ENCODE data around the gene COMT. TPM values are rescaled to one million over a fixed set of nuclear protein-coding genes. Genes with fewer than 3 reads are reported as not detected.
A peak's percentile ranks its signal among the peaks of the same experiment; 100 is the strongest.

The COMT gene
- total RNA-seq, 2 experiments from 2014 or later = 71.8 to 74.8 TPM

DNA sequence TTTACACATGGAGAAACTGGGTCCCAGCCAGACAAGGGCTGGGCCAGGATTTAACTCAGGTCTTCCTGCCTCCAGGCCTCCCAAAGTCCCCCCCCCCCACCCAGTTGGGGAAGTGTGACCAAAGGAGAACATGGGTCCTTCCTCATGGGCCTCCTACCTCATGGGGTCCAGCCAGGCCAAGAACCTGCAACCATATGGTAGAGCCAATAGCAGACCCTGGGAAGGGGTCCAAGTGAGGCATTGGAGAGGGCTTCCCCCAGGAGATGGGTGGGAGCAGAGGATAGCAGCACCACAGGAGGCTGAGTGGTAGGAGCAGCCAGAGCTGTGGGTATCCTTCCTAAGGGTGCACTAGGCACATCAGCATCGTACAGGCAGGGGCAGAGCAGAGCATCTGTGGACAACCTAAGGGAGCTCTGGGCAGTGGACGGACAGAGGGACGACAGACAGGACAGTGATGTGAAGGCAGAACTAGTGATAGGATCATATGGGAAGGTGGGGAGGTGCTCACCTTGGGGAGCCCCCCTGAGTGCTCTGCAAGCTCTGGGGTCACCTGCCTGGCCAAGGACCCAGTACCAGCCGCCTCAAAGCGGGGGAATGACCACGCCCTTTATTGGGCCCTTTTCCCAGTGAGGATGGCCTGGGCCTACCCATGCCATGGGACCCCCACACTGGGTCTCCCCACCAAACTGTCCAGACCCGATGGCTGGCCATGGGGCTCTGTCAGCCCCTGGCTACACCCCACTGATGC lies 70.6 kb downstream of the COMT start:
- no peak overlapping the region for H3K4me3 Mint-ChIP-seq
- no peaks in the 10 kb centered on the region for H3K9me3 Mint-ChIP-seq
- H3K4me1 Mint-ChIP-seq = peaks cover 4% of the 10 kb centered on the region
- CTCF ChIA-PET = interaction anchor here (0.6 to 1.4 kb wide), 2 partner anchors 9 to 99 kb away, joined by 3 read pairs; partner anchors contain the start of gene TANGO2
- no peak for DNase-seq
- POLR2A ChIA-PET = no interaction called here
- H3K27me3 Mint-ChIP-seq = peaks cover 13% of the 10 kb centered on the region
- no peaks in the 10 kb centered on the region for H3K36me3 Mint-ChIP-seq (ENCODE audit: low read depth)
- H3K27ac Mint-ChIP-seq = no peak overlapping the region

DNA sequence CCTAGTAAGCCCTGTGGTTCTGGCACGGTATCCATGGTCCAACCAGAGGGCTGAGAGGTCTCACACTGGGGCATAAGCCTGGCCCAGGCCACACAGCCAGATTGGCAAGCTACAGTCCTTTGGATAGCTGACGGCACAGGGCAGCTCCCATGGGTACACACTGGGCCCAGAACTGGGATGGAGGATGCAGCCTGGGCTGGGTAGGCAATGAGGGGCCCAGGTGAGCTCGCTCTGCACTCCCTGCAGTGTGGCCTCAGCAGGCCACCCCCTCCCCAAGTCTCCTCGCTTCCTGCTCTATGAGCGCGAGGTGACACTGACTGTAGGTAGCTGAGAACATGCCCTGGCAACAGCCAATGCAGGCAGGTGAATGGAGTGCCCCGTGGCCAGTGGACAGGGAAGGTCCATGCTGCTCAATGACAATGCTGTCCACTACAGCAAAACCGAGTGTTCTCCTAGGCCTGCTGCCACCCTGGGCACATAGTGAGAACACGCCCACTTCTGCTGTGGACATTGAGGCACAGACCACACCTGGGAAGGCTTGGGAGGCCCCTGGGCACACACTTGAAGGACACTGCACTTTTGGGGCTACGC lies 71.3 kb downstream of the COMT start:
- Mint-ChIP-seq H3K27ac (no peak overlapping the region), H3K4me3 (no peak overlapping the region), H3K36me3 (ENCODE audit: low read depth) (no peaks in the 10 kb centered on the region), H3K4me1 (peaks cover 7% of the 10 kb centered on the region), H3K27me3 (peaks cover 18% of the 10 kb centered on the region), H3K9me3 (no peaks in the 10 kb centered on the region)
- ChIA-PET CTCF (interaction anchor here (0.6 to 1.4 kb wide), 4 partner anchors 8 to 99 kb away, joined by 3 to 5 read pairs (median 3); partner anchors contain the start of gene TANGO2), POLR2A (no interaction called here)
- no peak for DNase-seq

DNA sequence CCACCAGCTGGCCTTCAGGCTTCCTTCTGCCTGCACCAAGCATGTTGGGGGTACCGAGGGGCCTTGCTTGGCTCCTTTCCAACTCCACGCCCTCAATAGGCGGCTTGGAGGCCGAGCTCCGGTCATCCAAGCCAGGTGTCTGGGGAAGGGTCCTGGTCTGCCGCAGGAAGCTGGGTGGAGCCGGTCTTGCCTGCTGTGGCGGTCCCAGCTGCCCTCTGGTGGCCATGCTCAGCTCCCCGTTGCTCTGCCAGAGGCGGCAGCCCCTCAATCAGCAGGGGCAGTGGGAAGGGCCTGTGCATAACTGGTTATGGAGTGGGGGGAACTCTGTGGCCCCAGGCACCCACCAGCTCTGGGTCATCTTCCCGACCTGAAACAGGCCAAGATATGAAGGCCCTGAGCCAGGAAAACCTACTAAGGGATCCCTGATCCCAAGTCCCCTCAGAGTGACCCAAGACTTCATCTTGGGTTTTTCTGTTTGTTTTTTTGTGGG lies 71.9 kb downstream of the COMT start:
- Mint-ChIP-seq H3K27ac (no peak overlapping the region), H3K27me3 (peaks cover 24% of the 10 kb centered on the region), H3K4me1 (peaks cover 7% of the 10 kb centered on the region), H3K4me3 (no peak overlapping the region), H3K36me3 (ENCODE audit: low read depth) (no peaks in the 10 kb centered on the region), H3K9me3 (no peaks in the 10 kb centered on the region)
- CTCF ChIA-PET = interaction anchor here (0.6 to 1.4 kb wide), 4 partner anchors 8 to 50 kb away, joined by 3 to 5 read pairs (median 3); partner anchors contain the start of gene TANGO2
- POLR2A ChIA-PET = no interaction called here
- DNase-seq = no peak

DNA sequence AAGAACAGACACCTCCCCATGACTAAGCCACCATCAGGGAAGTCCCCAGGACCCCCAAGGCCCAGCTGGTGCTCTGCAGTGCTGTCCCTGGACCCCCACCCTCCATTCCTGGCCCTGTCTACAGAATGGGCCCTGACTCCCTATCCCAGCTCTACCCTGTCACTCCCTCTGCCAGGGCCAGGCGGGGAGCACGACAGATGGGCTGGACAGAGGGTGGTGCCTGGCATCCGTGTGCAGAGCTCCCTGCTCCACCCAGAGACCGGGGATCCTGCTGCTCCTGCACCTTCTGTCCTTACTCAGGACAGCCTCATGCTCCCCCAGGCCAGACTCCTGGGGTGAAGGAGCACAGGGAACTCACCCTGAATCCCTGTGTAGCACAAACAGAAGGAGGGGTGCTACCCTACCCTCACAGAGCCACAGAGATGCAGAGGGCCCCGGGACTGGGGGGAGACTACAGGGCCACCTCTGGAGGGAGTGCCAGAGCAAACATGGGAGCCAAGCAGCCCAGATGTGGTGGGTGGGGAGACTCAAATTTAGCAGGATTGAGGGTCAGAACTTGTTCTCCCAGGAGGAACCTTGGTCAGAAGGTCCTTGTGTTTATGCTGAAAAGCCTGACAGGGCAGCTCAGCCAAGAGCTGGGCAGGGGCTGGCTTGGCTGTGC lies 73.1 kb downstream of the COMT start:
- Mint-ChIP-seq H3K27ac (no peak overlapping the region), H3K27me3 (peaks cover 28% of the 10 kb centered on the region), H3K36me3 (ENCODE audit: low read depth) (no peaks in the 10 kb centered on the region), H3K4me3 (peak overlapping the region; percentile 30), H3K4me1 (peaks cover 7% of the 10 kb centered on the region), H3K9me3 (no peaks in the 10 kb centered on the region)
- ChIA-PET POLR2A (no interaction called here), CTCF (interaction anchor here (0.6 to 1.7 kb wide), 2 partner anchors 11 to 66 kb away, joined by 3 to 4 read pairs; no protein-coding TSS in a partner anchor)
- DNase-seq = no peak

DNA sequence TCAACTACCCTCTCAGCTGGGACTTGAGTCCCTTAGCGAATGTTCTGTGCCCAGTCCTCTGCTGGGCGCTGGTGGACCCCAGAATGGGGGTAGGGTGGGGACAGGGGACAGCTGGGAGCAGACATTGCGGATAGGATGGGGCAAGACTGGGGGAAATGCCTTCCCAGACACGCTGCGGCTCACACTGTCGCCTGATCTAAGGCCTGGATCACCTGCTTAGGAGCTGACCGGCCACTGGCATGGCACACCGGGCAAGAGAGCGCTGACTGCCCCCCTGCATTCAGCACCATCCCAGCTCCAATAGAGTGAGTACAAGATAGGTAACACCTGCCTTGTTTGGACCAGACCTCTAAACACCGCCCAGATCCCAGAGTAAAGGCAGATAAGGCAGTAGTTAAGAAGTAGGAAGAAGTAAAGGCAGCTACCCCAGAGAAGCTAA lies 73.6 kb downstream of the COMT start:
- CTCF ChIA-PET = interaction anchor here (0.6 to 1.7 kb wide), 4 partner anchors 12 to 95 kb away, joined by 3 to 4 read pairs (median 3); no protein-coding TSS in a partner anchor
- peaks cover 12% of the 10 kb centered on the region for H3K4me1 Mint-ChIP-seq

DNA sequence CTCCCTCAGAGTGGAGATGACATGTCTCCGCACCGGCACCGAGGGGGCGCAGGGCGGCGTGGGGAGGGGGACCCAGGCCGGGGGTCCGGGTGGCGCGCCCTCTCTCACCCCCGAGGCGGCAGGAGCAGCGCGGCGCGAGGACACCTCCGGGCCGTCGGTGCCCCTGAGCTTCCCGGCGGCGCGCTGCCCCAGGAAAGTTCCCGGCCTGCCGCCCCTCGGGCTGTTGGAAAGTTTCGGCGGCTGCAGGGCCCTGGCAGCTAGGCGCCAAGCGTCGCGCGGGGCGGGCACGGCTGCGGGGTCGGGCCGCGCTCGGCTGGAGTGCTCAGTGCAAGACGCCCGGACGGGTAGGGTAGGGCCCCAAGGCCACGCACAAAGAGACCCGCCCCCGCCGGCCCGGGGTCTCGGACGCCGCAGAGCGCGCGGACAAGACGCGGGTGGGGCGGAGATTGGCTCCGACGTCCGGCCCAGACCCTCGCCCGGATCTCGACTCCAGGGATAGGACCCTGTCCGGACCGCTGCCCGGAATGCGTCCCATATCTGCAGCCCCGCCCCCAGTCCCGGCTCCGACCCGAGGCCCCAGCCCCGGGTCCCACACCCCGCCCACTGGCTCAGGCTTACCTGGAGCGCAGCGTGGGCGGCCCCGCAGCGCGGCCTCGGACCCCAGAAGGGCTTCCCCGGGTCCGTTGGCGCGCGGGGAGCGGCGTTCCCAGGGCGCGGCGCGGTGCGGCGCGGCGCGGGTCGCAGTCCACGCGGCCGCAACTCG lies 74.6 kb downstream of the COMT start:
- ChIA-PET CTCF (interaction anchor here (0.7 to 1.7 kb wide), 3 partner anchors 13 to 95 kb away, joined by 3 read pairs; no protein-coding TSS in a partner anchor), POLR2A (no interaction called here)
- peaks cover 28% of the 10 kb centered on the region for H3K27me3 Mint-ChIP-seq
- H3K4me3 Mint-ChIP-seq = no peak overlapping the region
- H3K27ac Mint-ChIP-seq = no peak overlapping the region
- no peaks in the 10 kb centered on the region for H3K9me3 Mint-ChIP-seq
- peak; percentile 31 for DNase-seq
- H3K4me1 Mint-ChIP-seq = peaks cover 16% of the 10 kb centered on the region
- no peaks in the 10 kb centered on the region for H3K36me3 Mint-ChIP-seq (ENCODE audit: low read depth)

More for the DNA sequence above, 73.6 kb downstream of the COMT start:
- no peaks in the 10 kb centered on the region for H3K9me3 Mint-ChIP-seq
- no peaks in the 10 kb centered on the region for H3K36me3 Mint-ChIP-seq (ENCODE audit: low read depth)
- peak overlapping the region; percentile 54 for H3K4me3 Mint-ChIP-seq
- no peak overlapping the region for H3K27ac Mint-ChIP-seq
- no peak for DNase-seq
- POLR2A ChIA-PET = no interaction called here
- peaks cover 28% of the 10 kb centered on the region for H3K27me3 Mint-ChIP-seq

DNA sequence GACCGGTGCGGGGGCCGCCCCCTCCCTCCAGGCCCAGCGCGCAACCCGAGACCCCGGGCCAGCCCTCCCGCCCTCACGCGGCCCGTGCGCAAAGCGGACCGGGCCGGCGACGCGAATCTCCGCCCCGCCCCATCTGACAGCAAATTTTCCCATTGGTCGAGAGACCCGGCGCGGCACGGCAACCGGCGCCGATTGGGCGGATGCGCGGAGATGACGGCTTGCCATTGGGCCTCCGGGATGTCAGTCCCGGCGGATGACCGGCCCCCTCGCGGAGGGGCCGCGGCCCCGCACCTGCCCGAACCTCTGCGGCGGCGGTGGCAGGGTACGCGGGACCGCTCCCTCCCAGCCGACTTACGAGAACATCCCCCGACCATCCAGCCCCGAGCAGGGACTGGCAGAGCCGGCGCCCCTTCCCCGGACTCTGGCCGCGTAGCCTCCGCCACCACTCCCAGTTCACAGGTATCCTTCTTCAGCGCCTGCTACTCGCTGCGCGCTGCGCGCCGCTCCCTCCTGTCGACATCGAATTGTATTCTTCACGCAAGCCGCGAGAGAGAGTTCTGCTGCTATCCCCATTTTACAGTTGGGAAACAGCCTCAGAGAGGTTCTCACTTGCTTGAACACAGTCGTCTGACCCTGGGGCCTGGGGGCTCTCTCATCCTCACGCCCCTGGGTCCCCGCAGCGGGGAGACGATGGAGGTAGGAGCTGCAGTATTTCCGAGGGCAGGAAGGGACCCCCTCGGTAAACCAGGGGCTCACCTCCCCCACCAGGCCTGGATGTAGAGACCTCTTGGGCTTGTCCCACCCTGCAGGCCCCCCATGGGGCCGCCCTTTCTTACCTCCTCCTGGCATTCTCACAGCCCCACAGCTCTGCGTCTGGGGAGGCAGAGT lies 75.4 kb downstream of the COMT start, which contains the start of gene ARVCF:
TSS of gene ARVCF (minus strand) at position 90 of the 888 bp plus-strand sequence. CDS start 26,029 bp downstream, outside the sequence.
- POLR2A ChIA-PET = no interaction called here
- H3K4me3 Mint-ChIP-seq = peak within 1 kb of the TSS; percentile 83
- CTCF ChIA-PET = no interaction called here
- no peaks in the 10 kb centered on the region for H3K9me3 Mint-ChIP-seq
- peaks cover 18% of the 10 kb centered on the region for H3K4me1 Mint-ChIP-seq
- peaks cover 28% of the 10 kb centered on the region for H3K27me3 Mint-ChIP-seq
- peak within 1 kb of the TSS; percentile 50 for H3K27ac Mint-ChIP-seq
- peaks cover 3% of the 10 kb centered on the region for H3K36me3 Mint-ChIP-seq (ENCODE audit: low read depth)
- peak; percentile 92 for DNase-seq

DNA sequence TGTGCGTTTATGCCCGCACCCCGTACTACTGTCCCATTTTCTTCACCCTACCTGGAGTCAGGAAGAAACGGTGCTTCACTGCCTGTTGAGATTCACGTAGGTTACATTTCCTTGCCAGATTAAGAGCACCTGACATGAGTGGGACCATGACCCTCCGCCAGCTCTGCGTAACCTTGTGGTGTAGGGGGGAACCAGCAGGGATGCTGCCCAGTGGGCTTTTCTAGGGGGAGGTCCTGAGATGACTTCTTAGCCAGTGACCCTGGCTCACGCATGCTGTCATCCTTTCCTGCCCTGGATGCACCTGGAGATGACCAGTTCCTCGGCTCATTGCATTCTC lies 76.0 kb downstream of the COMT start:
- H3K36me3 Mint-ChIP-seq (ENCODE audit: low read depth) = peaks cover 3% of the 10 kb centered on the region
- ChIA-PET POLR2A (no interaction called here), CTCF (no interaction called here)
- peaks cover 28% of the 10 kb centered on the region for H3K27me3 Mint-ChIP-seq
- H3K9me3 Mint-ChIP-seq = no peaks in the 10 kb centered on the region
- DNase-seq = no peak
- H3K4me1 Mint-ChIP-seq = peaks cover 24% of the 10 kb centered on the region
- peak overlapping the region; percentile 83 for H3K4me3 Mint-ChIP-seq
- no peak overlapping the region for H3K27ac Mint-ChIP-seq

DNA sequence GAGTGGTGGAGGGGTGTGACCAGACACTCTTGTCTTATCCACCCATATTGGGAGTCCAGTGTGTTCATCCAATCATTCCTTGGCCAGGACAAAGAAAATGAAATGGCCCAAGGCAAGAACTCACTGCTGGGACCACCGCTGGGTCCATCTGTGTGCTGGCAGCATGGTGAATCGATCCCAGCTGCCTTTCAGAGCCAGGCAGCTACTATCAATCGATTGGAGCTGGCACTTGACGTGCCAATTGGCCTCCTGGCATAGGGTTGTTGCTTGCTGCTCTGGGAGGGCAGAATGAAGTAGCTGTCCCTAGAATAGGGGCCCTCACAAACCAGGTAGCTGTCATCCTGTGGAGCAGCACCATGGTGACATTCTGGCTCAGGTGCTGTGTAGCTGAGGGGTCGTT lies 76.4 kb downstream of the COMT start:
- no peak for DNase-seq
- Mint-ChIP-seq H3K27ac (no peak overlapping the region), H3K9me3 (no peaks in the 10 kb centered on the region), H3K27me3 (peaks cover 28% of the 10 kb centered on the region), H3K36me3 (ENCODE audit: low read depth) (peaks cover 3% of the 10 kb centered on the region), H3K4me3 (peak overlapping the region; percentile 38), H3K4me1 (peaks cover 26% of the 10 kb centered on the region)
- ChIA-PET POLR2A (no interaction called here), CTCF (interaction anchor here (1.9 kb wide), 1 partner anchor 47 kb away, joined by 5 read pairs; no protein-coding TSS in a partner anchor)

Data from activated CD4-positive, alpha-beta T cell treated with anti-CD3 and anti-CD28 coated beads, Interleukin-2, amount 10 ng/mL, durations not matched to agents 7 days and 5 days (primary cell).